HG03097 (cell line): Measurements from ENCODE around the gene FBXL3.
"Not testable (repeated sequence)": the region's sequence is repeated elsewhere in the genome, so short reads cannot be mapped to it uniquely, and the experiment has no call there.

Experiments
- ATAC-seq: cut with Tn5 transposase; IDR thresholded peaks from one replicate; pipeline ENCODE4 v1.9.1; 2021; ENCODE audit not compliant: unreplicated experiment, low FRiP score

FBXL3 gene

GRCh38 chr13:77028202-77028601, 1.2 kb upstream of the FBXL3 start:
- ATAC-seq, result no peak

GRCh38 chr13:77026255-77026860, 601 bp downstream of the FBXL3 start:
- peak; percentile 45 for ATAC-seq

- no peak for ATAC-seq
These were observed 4.6 kb downstream of the FBXL3 start for GRCh38 chr13:77022341-77022740.

- ATAC-seq, result no peak
These were observed 7.2 kb downstream of the FBXL3 start for GRCh38 chr13:77019756-77020155.

GRCh38 chr13:77016888-77017623, 9.9 kb downstream of the FBXL3 start:
- ATAC-seq, result no peak

GRCh38 chr13:77016251-77016812, 10.6 kb downstream of the FBXL3 start:
- ATAC-seq, result no peak

GRCh38 chr13:77014906-77015685, 11.9 kb downstream of the FBXL3 start:
- no peak for ATAC-seq

GRCh38 chr13:77013853-77014542, 13.0 kb downstream of the FBXL3 start:
- no peak for ATAC-seq

- ATAC-seq, result not testable (repeated sequence)
These were observed 17.2 kb downstream of the FBXL3 start for GRCh38 chr13:77009719-77010118.

- ATAC-seq, result no peak
These were observed 17.9 kb downstream of the FBXL3 start for GRCh38 chr13:77009011-77009410.

- not testable (repeated sequence) for ATAC-seq
These were observed 18.6 kb downstream of the FBXL3 start for GRCh38 chr13:77008337-77008736.

GRCh38 chr13:77002590-77003190, 24.3 kb downstream of the FBXL3 start:
- no peak for ATAC-seq

- no peak for ATAC-seq
These were observed 24.9 kb downstream of the FBXL3 start for GRCh38 chr13:77001963-77002587.

- no peak for ATAC-seq
These were observed 25.4 kb downstream of the FBXL3 start for GRCh38 chr13:77001540-77001939.

- ATAC-seq, result no peak
These were observed 26.5 kb downstream of the FBXL3 start for GRCh38 chr13:77000475-77000874.

- ATAC-seq, result no peak
These were observed 32.7 kb downstream of the FBXL3 start for GRCh38 chr13:76994281-76994680.

- ATAC-seq, result no peak
These were observed 33.5 kb downstream of the FBXL3 start for GRCh38 chr13:76993473-76993872.

GRCh38 chr13:76993021-76993420, 33.9 kb downstream of the FBXL3 start:
- ATAC-seq, result no peak

- no peak for ATAC-seq
These were observed 34.4 kb downstream of the FBXL3 start for GRCh38 chr13:76992548-76993001.
